Peyer's patch (tissue), 4 donors: ENCODE results near the gene CCDC154.

Experiments
- POLR2A ChIP-seq, 2 donors: fragments of 450-650 bp; IDR thresholded peaks; one replicate each; pipeline ENCODE4 v1.5.1; 2017; ENCODE audit warnings: antibody characterized with exemption in 2 of 2, mild to moderate bottlenecking in 2 of 2, moderate library complexity in 2 of 2
- TF ChIP-seq, protein P1 (sequence below), 6 experiments: fragments of 450-650 bp in 4 of 6; fragments of 200-600 bp in 2 of 6; sonication (generic) in 1 of 6; IDR thresholded peaks; one replicate each; pipeline ENCODE4 v1.5.1; 2017 to 2019; ENCODE audit warnings: antibody characterized with exemption in 6 of 6, mild to moderate bottlenecking in 3 of 6, moderate library complexity in 1 of 6

DNA sequence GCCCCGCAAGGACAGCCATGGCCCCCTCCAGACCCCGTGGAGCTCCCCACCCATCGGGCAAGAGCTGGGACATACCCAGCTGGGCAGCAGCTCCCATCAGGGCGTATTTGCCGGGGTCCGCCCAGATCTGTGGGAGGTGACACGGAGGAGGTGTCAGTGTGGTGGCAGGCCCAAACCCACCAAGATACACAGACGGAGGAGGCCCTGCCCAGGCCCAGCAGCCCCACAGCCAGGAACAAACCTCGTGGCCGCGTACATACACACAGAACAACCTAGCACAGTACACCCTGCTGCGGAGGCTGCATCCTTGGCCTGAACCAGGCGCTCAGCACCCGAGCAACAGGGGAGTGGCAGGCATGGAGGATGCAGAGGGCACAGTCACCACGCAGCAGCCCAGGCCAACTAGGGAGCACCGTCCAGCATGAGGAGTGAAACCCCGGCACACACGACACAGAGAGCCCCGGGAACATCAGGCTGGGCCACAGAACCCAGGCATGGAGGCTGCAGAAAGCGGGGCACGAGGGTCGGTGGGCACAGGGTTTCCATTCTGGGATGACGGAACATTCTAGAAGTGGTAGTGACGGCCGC lies 4.9 kb upstream of the CCDC154 start:
- TF ChIP-seq POLR2A (IDR thresholded peaks at IDR 0.05), result no peak
- TF ChIP-seq, protein P1, sequence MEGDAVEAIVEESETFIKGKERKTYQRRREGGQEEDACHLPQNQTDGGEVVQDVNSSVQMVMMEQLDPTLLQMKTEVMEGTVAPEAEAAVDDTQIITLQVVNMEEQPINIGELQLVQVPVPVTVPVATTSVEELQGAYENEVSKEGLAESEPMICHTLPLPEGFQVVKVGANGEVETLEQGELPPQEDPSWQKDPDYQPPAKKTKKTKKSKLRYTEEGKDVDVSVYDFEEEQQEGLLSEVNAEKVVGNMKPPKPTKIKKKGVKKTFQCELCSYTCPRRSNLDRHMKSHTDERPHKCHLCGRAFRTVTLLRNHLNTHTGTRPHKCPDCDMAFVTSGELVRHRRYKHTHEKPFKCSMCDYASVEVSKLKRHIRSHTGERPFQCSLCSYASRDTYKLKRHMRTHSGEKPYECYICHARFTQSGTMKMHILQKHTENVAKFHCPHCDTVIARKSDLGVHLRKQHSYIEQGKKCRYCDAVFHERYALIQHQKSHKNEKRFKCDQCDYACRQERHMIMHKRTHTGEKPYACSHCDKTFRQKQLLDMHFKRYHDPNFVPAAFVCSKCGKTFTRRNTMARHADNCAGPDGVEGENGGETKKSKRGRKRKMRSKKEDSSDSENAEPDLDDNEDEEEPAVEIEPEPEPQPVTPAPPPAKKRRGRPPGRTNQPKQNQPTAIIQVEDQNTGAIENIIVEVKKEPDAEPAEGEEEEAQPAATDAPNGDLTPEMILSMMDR (IDR thresholded peaks at IDR 0.05), result no peak
